Right lobe of liver (tissue), 4 donors: ENCODE data around the gene PLCB4.

Experiments used
- CTCF ChIP-seq, 4 donors: fragments of 200-600 bp in 3 of 4; fragments of 450-650 bp in 1 of 4; IDR thresholded peaks; one replicate each; pipeline versions ENCODE4 v1.5.1 to v1.8.0; 2016 to 2022; ENCODE audit warnings: antibody characterized with exemption in 4 of 4, mild to moderate bottlenecking in 2 of 4
- POLR2A ChIP-seq: fragments of 450-650 bp; IDR thresholded peaks from one replicate; pipeline ENCODE4 v1.6.1; 2017; ENCODE audit warnings: antibody characterized with exemption, mild to moderate bottlenecking
- donor health status: DM: no; HTN: no; CAD: no.
- donor health status: DM: no; HTN: no; CAD: no.
- donor health status: DM: no; HTN: yes; CAD: no.

- no peak for TF ChIP-seq CTCF (IDR thresholded peaks at IDR 0.05)
- no peak for TF ChIP-seq POLR2A
Measured at GRCh38 chr20:9488063-9488462, 419.2 kb downstream of the PLCB4 start.
